Activated CD8-positive, alpha-beta memory T cell treated with anti-CD3 and anti-CD28 coated beads, Interleukin-2, amount 50 U/mL, for 24 hours (primary cell): ENCODE data around the gene CR1.
"Not testable (repeated sequence)": the region's sequence is repeated elsewhere in the genome, so short reads cannot be mapped to it uniquely, and the experiment has no call there.

Experiments used
- DNase-seq: peaks from one replicate; pipeline ENCODE4 v3.0.0-alpha.2; 2020; ENCODE audit errors: extremely low read depth

Gene CR1

GRCh38 chr1:207581496-207582153 is 85.7 kb downstream of the CR1 start:
- no peak for DNase-seq

GRCh38 chr1:207589506-207589905 is 93.5 kb downstream of the CR1 start:
- DNase-seq = not testable (repeated sequence)

GRCh38 chr1:207591205-207591604 is 95.2 kb downstream of the CR1 start:
- not testable (repeated sequence) for DNase-seq

- DNase-seq = not testable (repeated sequence)
Observed at GRCh38 chr1:207594095-207594494, 98.1 kb downstream of the CR1 start.

GRCh38 chr1:207603777-207604176 is 107.8 kb downstream of the CR1 start:
- no peak for DNase-seq

- no peak for DNase-seq
Observed at GRCh38 chr1:207605444-207606361, 109.7 kb downstream of the CR1 start.

- no peak for DNase-seq
Observed at GRCh38 chr1:207606362-207606755, 110.4 kb downstream of the CR1 start.

GRCh38 chr1:207612762-207613161 is 116.8 kb downstream of the CR1 start:
- DNase-seq = no peak

GRCh38 chr1:207619871-207620542 is 124.0 kb downstream of the CR1 start:
- no peak for DNase-seq

GRCh38 chr1:207620543-207620893 is 124.6 kb downstream of the CR1 start:
- no peak for DNase-seq

- not testable (repeated sequence) for DNase-seq
Observed at GRCh38 chr1:207625504-207626071, 129.6 kb downstream of the CR1 start.

GRCh38 chr1:207626972-207627337 is 131.0 kb downstream of the CR1 start:
- no peak for DNase-seq

GRCh38 chr1:207627496-207627895 is 131.5 kb downstream of the CR1 start:
- no peak for DNase-seq

GRCh38 chr1:207628776-207629175 is 132.8 kb downstream of the CR1 start:
- no peak for DNase-seq

- no peak for DNase-seq
Observed at GRCh38 chr1:207631137-207631536, 135.2 kb downstream of the CR1 start.

GRCh38 chr1:207633226-207633625 is 137.3 kb downstream of the CR1 start:
- DNase-seq = no peak

- DNase-seq = not testable (repeated sequence)
Observed at GRCh38 chr1:207633699-207634289, 137.8 kb downstream of the CR1 start.

GRCh38 chr1:207634293-207634692 is 138.3 kb downstream of the CR1 start:
- not testable (repeated sequence) for DNase-seq

GRCh38 chr1:207635569-207636186 is 139.7 kb downstream of the CR1 start:
- DNase-seq = not testable (repeated sequence)

- not testable (repeated sequence) for DNase-seq
Observed at GRCh38 chr1:207638487-207639145, 142.7 kb downstream of the CR1 start.

- not testable (repeated sequence) for DNase-seq
Observed at GRCh38 chr1:207639362-207639761, 143.4 kb downstream of the CR1 start.
